Common myeloid progenitor, CD34-positive (primary cell): Measurements from ENCODE around the gene PTPRU.

Experiments
- CTCF ChIA-PET: fragments of 350-600 bp; sonication (Branson Sonifier 250); formaldehyde crosslinking; loops from one replicate; lab custom pipeline; 2021; ENCODE audit warnings: antibody characterized with exemption; lab: Charles Lee
- POLR2A ChIA-PET: fragments of 350-600 bp; sonication (Branson Sonifier 250); formaldehyde crosslinking; loops from one replicate; lab custom pipeline; 2021; ENCODE audit warnings: antibody characterized with exemption; lab: Charles Lee
- DNase-seq, 3 donors: peaks; one replicate each; pipeline versions ENCODE4 v3.0.0 to v3.0.0-alpha.2; 2013
- H3K27ac ChIP-seq, 2 experiments: 1 replicate in 1 of 2; 2 replicates in 1 of 2; pipeline ENCODE4 v1.7.0; 2013; ENCODE audit warnings: inconsistent platforms in 2 of 2, low read length in 2 of 2, mild to moderate bottlenecking in 2 of 2, low read depth in 1 of 2, moderate library complexity in 1 of 2; ENCODE audit not compliant: severe bottlenecking in 2 of 2, insufficient read depth in 1 of 2, poor library complexity in 1 of 2
- H3K27me3 ChIP-seq, 5 experiments: replicated peaks in 2 of 5; 1 replicate in 3 of 5; 2 replicates in 2 of 5; pipeline versions ENCODE4 v1.6.1 to v1.7.0; 2013; ENCODE audit warnings: low read length in 4 of 5, mild to moderate bottlenecking in 2 of 5, moderate library complexity in 2 of 5, inconsistent platforms in 1 of 5; ENCODE audit not compliant: insufficient read depth in 5 of 5, control insufficient read depth in 4 of 5
- H3K36me3 ChIP-seq, 4 experiments: 1 replicate in 2 of 4; 2 replicates in 2 of 4; pipeline versions ENCODE4 v1.6.1 to v1.7.0; 2013; ENCODE audit warnings: low read length in 3 of 4, control low read depth in 1 of 4, mild to moderate bottlenecking in 1 of 4; ENCODE audit not compliant: control insufficient read depth in 4 of 4, insufficient read depth in 4 of 4
- H3K4me1 ChIP-seq, 4 experiments: 1 replicate in 3 of 4; 2 replicates in 1 of 4; pipeline versions ENCODE4 v1.6.1 to v1.7.1; 2013; ENCODE audit warnings: low read length in 3 of 4, mild to moderate bottlenecking in 3 of 4, control low read depth in 1 of 4, inconsistent platforms in 1 of 4, moderate library complexity in 1 of 4; ENCODE audit not compliant: control insufficient read depth in 4 of 4, insufficient read depth in 4 of 4; ENCODE audit errors: control extremely low read depth in 1 of 4
- H3K4me3 ChIP-seq, 7 experiments: 1 replicate in 4 of 7; 2 replicates in 3 of 7; pipeline versions ENCODE4 v1.5.1 to v1.7.0; 2013; ENCODE audit warnings: mild to moderate bottlenecking in 7 of 7, low read length in 6 of 7, moderate library complexity in 6 of 7, inconsistent platforms in 2 of 7, low read depth in 2 of 7, control low read depth in 1 of 7; ENCODE audit not compliant: insufficient read depth in 4 of 7, control insufficient read depth in 1 of 7; ENCODE audit errors: extremely low read depth in 1 of 7
- H3K9me3 ChIP-seq, 5 experiments: 1 replicate in 4 of 5; 2 replicates in 1 of 5; pipeline versions ENCODE4 v1.6.1 to v1.7.1; 2013; ENCODE audit warnings: low read length in 4 of 5, mild to moderate bottlenecking in 2 of 5, inconsistent platforms in 1 of 5, low read depth in 1 of 5, moderate library complexity in 1 of 5; ENCODE audit not compliant: control insufficient read depth in 4 of 5, insufficient read depth in 2 of 5; ENCODE audit errors: control extremely low read depth in 1 of 5
- WGBS: methylation state at CpG from one replicate; pipeline ENCODE4 v1.1.5; 2013; ENCODE audit not compliant: insufficient coverage; 5-methylcytosine and 5-hydroxymethylcytosine counted together

Gene PTPRU

DNA sequence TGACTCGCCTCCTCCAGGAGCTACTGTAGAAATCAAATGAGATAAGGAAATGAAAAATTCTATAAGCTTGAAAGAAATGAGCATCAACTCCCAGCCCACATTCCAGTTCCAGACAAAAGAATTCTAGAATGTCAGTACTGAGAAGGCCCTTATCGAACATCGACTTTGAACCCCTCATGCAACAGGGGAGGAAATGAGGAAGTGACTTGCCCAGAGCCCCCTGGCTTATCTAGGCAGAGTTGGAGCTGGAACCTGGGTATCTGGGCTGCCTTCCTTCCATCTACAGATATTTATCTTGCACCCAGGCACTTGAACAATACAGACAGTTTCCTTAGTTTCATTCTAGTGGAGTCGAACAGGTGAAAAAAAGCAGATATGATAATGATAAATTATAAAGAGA lies 27.9 kb upstream of the PTPRU start:
- Histone ChIP-seq H3K4me1 (peaks cover 2 to 7% (median 4%) of the 10 kb centered on the region in 4 experiments), H3K9me3 (no peaks in the 10 kb centered on the region), H3K27me3 (no peaks in the 10 kb centered on the region), H3K4me3 (no peak overlapping the region), H3K27ac (no peak overlapping the region), H3K36me3 (peaks cover 14 to 53% (median 30%) of the 10 kb centered on the region in 4 experiments)
- peak; percentile 27 to 62 (median 44) for DNase-seq
- ChIA-PET CTCF (no interaction called here), POLR2A (interaction anchor here (0.7 to 0.8 kb wide), 2 partner anchors 23 to 1816 kb away, joined by 3 to 4 read pairs; no protein-coding TSS in a partner anchor)
- 0% methylated on average over 3 of the region's 4 CpGs for WGBS

DNA sequence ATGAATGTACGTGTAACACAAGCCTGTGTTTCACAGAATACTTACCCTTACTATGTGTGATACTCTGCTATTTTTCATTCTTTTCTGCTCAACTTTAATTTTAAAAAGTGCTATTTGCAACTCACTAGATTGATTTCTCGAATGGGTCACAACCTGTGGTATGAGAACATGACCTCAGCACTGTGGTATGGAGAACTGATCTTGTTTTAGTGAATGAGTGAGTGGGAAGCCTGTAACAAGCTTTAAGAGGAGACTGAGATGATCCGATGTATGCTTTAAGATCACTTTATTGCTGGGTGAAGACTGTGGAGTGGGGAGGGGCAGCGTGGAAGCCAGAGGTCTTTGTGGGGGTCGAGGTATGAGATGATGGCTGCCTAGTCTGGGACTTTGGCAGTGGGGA lies 27.1 kb upstream of the PTPRU start:
- POLR2A ChIA-PET: no interaction called here
- H3K27ac ChIP-seq: no peak overlapping the region
- H3K4me3 ChIP-seq: no peak overlapping the region
- peaks cover 16 to 52% (median 28%) of the 10 kb centered on the region in 4 experiments for H3K36me3 ChIP-seq
- peaks cover 2 to 7% (median 4%) of the 10 kb centered on the region in 4 experiments for H3K4me1 ChIP-seq
- 92% methylated on average over 5 of the region's 5 CpGs for WGBS
- no peak for DNase-seq
- H3K9me3 ChIP-seq: no peaks in the 10 kb centered on the region
- CTCF ChIA-PET: no interaction called here
- H3K27me3 ChIP-seq: no peaks in the 10 kb centered on the region

DNA sequence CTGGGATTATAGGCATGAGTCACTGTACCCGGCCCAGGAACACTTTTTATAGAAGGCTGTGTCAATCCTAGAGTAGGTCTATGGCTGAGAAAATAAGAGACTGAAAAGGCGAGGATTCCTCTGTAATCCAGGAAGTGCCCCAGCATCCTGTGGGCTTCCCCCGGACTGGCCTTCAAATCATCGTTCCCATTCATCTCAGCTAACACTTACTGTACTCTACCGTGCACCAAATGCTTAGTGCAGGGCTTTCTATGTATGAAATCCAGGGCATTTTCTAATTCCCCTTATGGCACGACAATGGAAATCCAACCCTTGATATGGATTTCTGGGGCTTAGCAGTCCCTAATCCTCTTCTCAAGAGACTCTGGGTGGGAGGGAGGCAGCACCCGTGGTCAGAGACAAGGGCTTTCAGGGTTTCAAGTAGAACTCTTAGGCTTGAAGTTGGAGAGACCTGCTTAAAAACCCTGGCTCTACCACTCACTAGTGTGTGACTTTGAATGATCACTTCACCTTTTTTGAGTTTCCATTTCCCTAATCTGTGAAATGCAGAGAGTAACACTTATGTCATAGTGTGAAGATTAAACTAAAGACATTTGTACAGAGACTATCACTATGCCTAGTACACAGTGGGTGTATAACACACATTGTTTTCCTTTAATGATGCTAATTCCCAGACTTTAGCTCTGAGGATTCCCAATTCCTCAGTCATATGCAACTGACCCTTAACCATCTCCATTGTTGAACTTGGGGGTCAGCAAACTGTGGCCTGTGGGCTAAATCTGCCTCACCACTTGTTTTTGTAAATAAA lies 25.8 kb upstream of the PTPRU start:
- peaks cover 2 to 7% (median 4%) of the 10 kb centered on the region in 4 experiments for H3K4me1 ChIP-seq
- no peak for DNase-seq
- H3K36me3 ChIP-seq: peaks cover 16 to 56% (median 30%) of the 10 kb centered on the region in 4 experiments
- 97% methylated on average over 5 of the region's 7 CpGs for WGBS
- H3K27ac ChIP-seq: no peak overlapping the region
- ChIA-PET POLR2A (no interaction called here), CTCF (no interaction called here)
- H3K27me3 ChIP-seq: no peaks in the 10 kb centered on the region
- no peak overlapping the region for H3K4me3 ChIP-seq
- no peaks in the 10 kb centered on the region for H3K9me3 ChIP-seq

DNA sequence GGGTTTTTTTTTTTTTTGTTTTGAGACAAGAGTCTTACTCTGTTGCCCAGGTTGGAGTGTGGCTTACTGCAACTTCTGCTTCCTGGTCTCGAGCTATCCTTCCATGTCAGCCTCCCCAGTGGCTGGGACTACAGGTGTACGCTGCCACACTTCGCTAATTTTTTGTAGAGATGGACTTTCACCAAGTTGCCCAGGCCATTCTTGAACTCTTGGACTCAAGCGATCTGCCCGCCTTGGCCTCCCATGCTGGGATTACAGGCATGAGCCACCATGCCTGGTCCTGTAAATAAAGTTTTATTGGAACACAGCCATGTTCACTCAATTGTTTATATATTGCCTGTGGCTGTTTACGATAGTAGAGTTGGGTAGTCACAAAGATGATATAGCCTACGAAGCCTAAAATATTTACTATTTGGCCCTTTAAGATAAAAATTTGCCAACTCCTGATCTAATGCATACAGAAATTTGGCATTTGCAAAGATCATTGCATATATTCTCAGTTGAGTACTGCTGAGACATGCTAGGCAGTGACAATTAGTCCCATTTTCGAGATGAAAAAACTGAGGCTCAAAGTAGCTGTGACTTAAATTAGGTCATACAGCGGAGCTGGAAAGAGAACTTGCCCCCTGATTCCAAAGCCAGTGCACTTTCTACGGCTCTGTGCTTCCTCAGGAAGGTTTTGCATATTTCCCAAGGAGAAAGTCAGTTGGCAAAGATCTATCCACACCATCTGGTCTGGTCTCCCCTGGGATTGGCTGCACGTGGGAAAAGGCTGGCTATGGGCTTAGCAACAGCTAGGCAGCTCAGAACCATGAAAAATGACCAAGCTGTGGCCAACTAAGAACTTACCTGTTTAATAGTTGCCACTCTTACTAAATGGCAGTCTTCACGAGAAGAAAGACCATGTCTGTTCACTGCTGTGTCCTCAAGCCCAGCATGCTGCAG lies 25.0 kb upstream of the PTPRU start:
- Histone ChIP-seq H3K4me3 (no peak overlapping the region), H3K27ac (no peak overlapping the region), H3K36me3 (peaks cover 13 to 54% (median 30%) of the 10 kb centered on the region in 4 experiments), H3K9me3 (no peaks in the 10 kb centered on the region), H3K27me3 (no peaks in the 10 kb centered on the region), H3K4me1 (peaks cover 2 to 7% (median 4%) of the 10 kb centered on the region in 4 experiments)
- DNase-seq: no peak
- ChIA-PET POLR2A (no interaction called here), CTCF (no interaction called here)
- WGBS: 98% methylated on average over 9 of the region's 12 CpGs

DNA sequence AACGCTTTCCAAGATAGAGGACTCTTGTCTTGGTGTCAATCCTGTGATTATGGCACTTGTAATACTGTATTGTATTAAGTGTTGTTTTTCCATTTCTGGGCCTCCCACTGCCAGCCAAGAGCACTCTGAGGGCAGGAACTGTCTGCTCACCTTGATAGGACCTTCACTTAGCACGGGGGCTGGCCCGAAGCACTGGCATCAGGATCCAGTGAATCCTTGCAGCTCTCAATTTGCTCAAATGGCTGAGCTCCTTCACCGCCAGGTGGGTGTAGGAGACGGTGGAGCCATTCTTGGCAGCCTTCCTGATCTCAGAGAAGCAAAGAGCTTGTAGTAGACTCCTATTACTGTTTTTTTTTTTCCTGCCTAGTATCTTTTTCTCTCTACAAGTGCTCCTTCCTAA lies 23.3 kb upstream of the PTPRU start:
- H3K27me3 ChIP-seq: no peaks in the 10 kb centered on the region
- peaks cover 2 to 7% (median 4%) of the 10 kb centered on the region in 4 experiments for H3K4me1 ChIP-seq
- no peaks in the 10 kb centered on the region for H3K9me3 ChIP-seq
- H3K4me3 ChIP-seq: no peak overlapping the region
- ChIA-PET CTCF (no interaction called here), POLR2A (no interaction called here)
- 100% methylated on average over 2 of the region's 5 CpGs for WGBS
- no peak overlapping the region for H3K27ac ChIP-seq
- no peak for DNase-seq
- H3K36me3 ChIP-seq: peaks cover 12 to 49% (median 30%) of the 10 kb centered on the region in 4 experiments

DNA sequence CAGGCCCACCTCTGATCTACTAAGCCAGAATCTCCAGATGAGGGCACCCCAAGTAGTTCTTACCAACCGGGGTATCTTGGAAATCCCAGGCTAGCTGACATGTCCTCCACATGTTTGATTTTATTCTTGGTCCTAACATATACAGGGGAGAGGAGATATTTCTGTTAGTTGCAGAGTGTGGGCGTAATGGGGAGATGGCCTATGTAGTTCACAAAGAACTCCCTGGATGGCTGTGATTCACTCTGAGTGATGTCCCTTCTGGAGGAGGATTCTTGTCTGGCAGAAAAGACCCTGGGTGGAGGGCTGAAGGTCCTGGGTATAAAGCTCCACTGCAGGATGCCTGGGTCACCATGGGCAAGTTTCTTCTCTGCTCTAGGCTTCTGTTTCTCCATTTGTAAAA lies 18.7 kb upstream of the PTPRU start:
- CTCF ChIA-PET: no interaction called here
- POLR2A ChIA-PET: interaction anchor here (0.6 kb wide), 1 partner anchor 1544 kb away, joined by 3 read pairs; no protein-coding TSS in a partner anchor
- no peaks in the 10 kb centered on the region for H3K27me3 ChIP-seq
- 100% methylated on average over 2 of the region's 2 CpGs for WGBS
- H3K9me3 ChIP-seq: no peaks in the 10 kb centered on the region
- DNase-seq: no peak
- no peaks in the 10 kb centered on the region for H3K4me1 ChIP-seq
- H3K36me3 ChIP-seq: peaks cover 6 to 34% (median 23%) of the 10 kb centered on the region in 4 experiments
- no peak overlapping the region for H3K27ac ChIP-seq
- no peak overlapping the region for H3K4me3 ChIP-seq
